Measurements from ENCODE around the gene SUSD3. TPM values are rescaled to one million over a fixed set of nuclear protein-coding genes. Genes with fewer than 3 reads are reported as not detected.

Gene SUSD3
- total and polyA plus RNA-seq, 5 donors = 0.16 to 2.0 (median 1.2) TPM

GRCh38 chr9:93123561-93124283, 65.2 kb downstream of the SUSD3 start:
- Histone ChIP-seq H3K4me1 (ENCODE audit: control insufficient read depth, insufficient read depth, low read length) (peaks cover 4% of the 10 kb centered on the region), H3K9me3 (ENCODE audit: control insufficient read depth, low read length) (no peaks in the 10 kb centered on the region), H3K27me3 (ENCODE audit: control insufficient read depth, insufficient read depth) (no peaks in the 10 kb centered on the region), H3K4me3 (ENCODE audit: low read length) (no peak overlapping the region), H3K27ac (ENCODE audit: low read length) (no peak overlapping the region)
- ATAC-seq = no peak
- WGBS = 80% methylated on average over 14 of the region's 14 CpGs
- peak in 2 of 3 donors; percentile 47 to 62 for DNase-seq
- intact Hi-C loops (cut with DNase I) = no loop called here

GRCh38 chr9:93124793-93125192, 66.3 kb downstream of the SUSD3 start:
- intact Hi-C loops (cut with DNase I) = no loop called here
- H3K4me1 ChIP-seq (ENCODE audit: control insufficient read depth, insufficient read depth, low read length) = peaks cover 4% of the 10 kb centered on the region
- no peak overlapping the region for H3K4me3 ChIP-seq (ENCODE audit: low read length)
- no peaks in the 10 kb centered on the region for H3K9me3 ChIP-seq (ENCODE audit: control insufficient read depth, low read length)
- WGBS = 93% methylated on average over 16 of the region's 16 CpGs
- no peak overlapping the region for H3K27ac ChIP-seq (ENCODE audit: low read length)
- DNase-seq (peak in 2 of 3 donors; percentile 46 to 47), ATAC-seq (no peak)
- no peaks in the 10 kb centered on the region for H3K27me3 ChIP-seq (ENCODE audit: control insufficient read depth, insufficient read depth)

GRCh38 chr9:93125331-93125894, 66.9 kb downstream of the SUSD3 start:
- WGBS = 94% methylated on average over 10 of the region's 10 CpGs
- intact Hi-C loops (cut with DNase I) = no loop called here
- DNase-seq (peak in 2 of 3 donors; percentile 8 to 40), ATAC-seq (no peak)
- H3K27me3 ChIP-seq (ENCODE audit: control insufficient read depth, insufficient read depth) = no peaks in the 10 kb centered on the region
- no peaks in the 10 kb centered on the region for H3K9me3 ChIP-seq (ENCODE audit: control insufficient read depth, low read length)
- H3K27ac ChIP-seq (ENCODE audit: low read length) = no peak overlapping the region
- H3K4me3 ChIP-seq (ENCODE audit: low read length) = no peak overlapping the region
- H3K4me1 ChIP-seq (ENCODE audit: control insufficient read depth, insufficient read depth, low read length) = peaks cover 7% of the 10 kb centered on the region

- intact Hi-C loops (cut with DNase I) = no loop called here
- Histone ChIP-seq H3K4me1 (ENCODE audit: control insufficient read depth, insufficient read depth, low read length) (peaks cover 8% of the 10 kb centered on the region), H3K27me3 (ENCODE audit: control insufficient read depth, insufficient read depth) (no peaks in the 10 kb centered on the region), H3K27ac (ENCODE audit: low read length) (no peak overlapping the region), H3K9me3 (ENCODE audit: control insufficient read depth, low read length) (no peaks in the 10 kb centered on the region), H3K4me3 (ENCODE audit: low read length) (no peak overlapping the region)
- WGBS = 83% methylated on average over 23 of the region's 23 CpGs
- DNase-seq (peak in 2 of 3 donors; percentile 43 to 61), ATAC-seq (no peak)
Measured at GRCh38 chr9:93126151-93126781, 67.8 kb downstream of the SUSD3 start.

GRCh38 chr9:93126825-93127368, 68.4 kb downstream of the SUSD3 start:
- Histone ChIP-seq H3K27ac (ENCODE audit: low read length) (peak overlapping the region; percentile 20), H3K9me3 (ENCODE audit: control insufficient read depth, low read length) (no peaks in the 10 kb centered on the region), H3K4me1 (ENCODE audit: control insufficient read depth, insufficient read depth, low read length) (peaks cover 14% of the 10 kb centered on the region), H3K27me3 (ENCODE audit: control insufficient read depth, insufficient read depth) (no peaks in the 10 kb centered on the region), H3K4me3 (ENCODE audit: low read length) (no peak overlapping the region)
- peak; percentile 36 to 55 for ATAC-seq
- 43% methylated on average over 18 of the region's 18 CpGs for WGBS
- peak; percentile 64 to 81 (median 76) for DNase-seq
- intact Hi-C loops (cut with DNase I) = no loop called here

- peak overlapping the region; percentile 20 for H3K27ac ChIP-seq (ENCODE audit: low read length)
- peak in 1 of 2 donors; percentile 10 for ATAC-seq
- 43% methylated on average over 8 of the region's 8 CpGs for WGBS
- DNase-seq = peak in 2 of 3 donors; percentile 70 to 72
- H3K4me1 ChIP-seq (ENCODE audit: control insufficient read depth, insufficient read depth, low read length) = peaks cover 19% of the 10 kb centered on the region
- no peak overlapping the region for H3K4me3 ChIP-seq (ENCODE audit: low read length)
- H3K27me3 ChIP-seq (ENCODE audit: control insufficient read depth, insufficient read depth) = no peaks in the 10 kb centered on the region
- intact Hi-C loops (cut with DNase I) = no loop called here
- H3K9me3 ChIP-seq (ENCODE audit: control insufficient read depth, low read length) = no peaks in the 10 kb centered on the region
Measured at GRCh38 chr9:93127395-93127911, 69.0 kb downstream of the SUSD3 start.

- intact Hi-C loops (cut with DNase I) = no loop called here
- Histone ChIP-seq H3K4me1 (ENCODE audit: control insufficient read depth, insufficient read depth, low read length) (peaks cover 21% of the 10 kb centered on the region), H3K27me3 (ENCODE audit: control insufficient read depth, insufficient read depth) (no peaks in the 10 kb centered on the region), H3K27ac (ENCODE audit: low read length) (no peak overlapping the region), H3K9me3 (ENCODE audit: control insufficient read depth, low read length) (no peaks in the 10 kb centered on the region), H3K4me3 (ENCODE audit: low read length) (no peak overlapping the region)
- DNase-seq (peak in 2 of 3 donors; percentile 39 to 50), ATAC-seq (no peak)
- WGBS = 87% methylated on average over 14 of the region's 14 CpGs
Measured at GRCh38 chr9:93128011-93128714, 69.7 kb downstream of the SUSD3 start.

- Histone ChIP-seq H3K27ac (ENCODE audit: low read length) (no peak overlapping the region), H3K4me1 (ENCODE audit: control insufficient read depth, insufficient read depth, low read length) (peaks cover 21% of the 10 kb centered on the region), H3K9me3 (ENCODE audit: control insufficient read depth, low read length) (no peaks in the 10 kb centered on the region), H3K4me3 (ENCODE audit: low read length) (no peak overlapping the region), H3K27me3 (ENCODE audit: control insufficient read depth, insufficient read depth) (no peaks in the 10 kb centered on the region)
- 88% methylated on average over 10 of the region's 10 CpGs for WGBS
- ATAC-seq (no peak), DNase-seq (no peak)
- intact Hi-C loops (cut with DNase I) = no loop called here
Measured at GRCh38 chr9:93128715-93129224, 70.3 kb downstream of the SUSD3 start.

- no peak for ATAC-seq
- Histone ChIP-seq H3K9me3 (ENCODE audit: control insufficient read depth, low read length) (no peaks in the 10 kb centered on the region), H3K4me3 (ENCODE audit: low read length) (no peak overlapping the region), H3K27me3 (ENCODE audit: control insufficient read depth, insufficient read depth) (no peaks in the 10 kb centered on the region), H3K27ac (ENCODE audit: low read length) (peak overlapping the region; percentile 5), H3K4me1 (ENCODE audit: control insufficient read depth, insufficient read depth, low read length) (peaks cover 21% of the 10 kb centered on the region)
- 48% methylated on average over 8 of the region's 8 CpGs for WGBS
- peak in 2 of 3 donors; percentile 64 to 75 for DNase-seq
- intact Hi-C loops (cut with DNase I) = no loop called here
Measured at GRCh38 chr9:93129286-93129685, 70.8 kb downstream of the SUSD3 start.

- no peaks in the 10 kb centered on the region for H3K9me3 ChIP-seq (ENCODE audit: control insufficient read depth, low read length)
- DNase-seq = peak in 2 of 3 donors; percentile 78
- no peak overlapping the region for H3K4me3 ChIP-seq (ENCODE audit: low read length)
- intact Hi-C loops (cut with DNase I) = no loop called here
- H3K27ac ChIP-seq (ENCODE audit: low read length) = peak overlapping the region; percentile 69
- 70% methylated on average over 11 of the region's 11 CpGs for WGBS
- H3K27me3 ChIP-seq (ENCODE audit: control insufficient read depth, insufficient read depth) = no peaks in the 10 kb centered on the region
- peaks cover 21% of the 10 kb centered on the region for H3K4me1 ChIP-seq (ENCODE audit: control insufficient read depth, insufficient read depth, low read length)
- ATAC-seq = peak in 1 of 2 donors; percentile 4
Measured at GRCh38 chr9:93129691-93130500, 71.4 kb downstream of the SUSD3 start.

Measured in right cardiac atrium (tissue), 5 donors.